AG08395 (cell line): Measurements from ENCODE around the gene OR4K5.
"Not testable (repeated sequence)": the region's sequence is repeated elsewhere in the genome, so short reads cannot be mapped to it uniquely, and the experiment has no call there.

Experiments
- DNase-seq: peaks from one replicate; pipeline ENCODE4 v3.0.0; 2012; ENCODE audit warnings: mixed read lengths, low spot score

The OR4K5 gene

GRCh38 chr14:19920021-19920657 is at the start of gene OR4K5:
OR4K5 (plus strand) TSS chr14:19920607; CDS start chr14:19920607, 0 bp downstream.
- no peak for DNase-seq

GRCh38 chr14:19873178-19873577 is 47.2 kb upstream of the OR4K5 start:
- DNase-seq = no peak

- no peak for DNase-seq
These were observed 45.6 kb upstream of the OR4K5 start, which contains the start of gene OR4K2 for GRCh38 chr14:19874842-19875241. OR4K2 (plus strand) TSS chr14:19875142; CDS start chr14:19876268, 1,126 bp downstream.

GRCh38 chr14:19878029-19878642 is 42.3 kb upstream of the OR4K5 start:
- no peak for DNase-seq

GRCh38 chr14:19895282-19895681 is 25.1 kb upstream of the OR4K5 start:
- no peak for DNase-seq

GRCh38 chr14:19900999-19901398 is 19.4 kb upstream of the OR4K5 start:
- DNase-seq = no peak

- DNase-seq = no peak
These were observed 18.0 kb upstream of the OR4K5 start for GRCh38 chr14:19902409-19902808.

- DNase-seq = no peak
These were observed 13.7 kb upstream of the OR4K5 start for GRCh38 chr14:19906665-19907064.

GRCh38 chr14:19911114-19911513 is 9.3 kb upstream of the OR4K5 start:
- DNase-seq = no peak

- DNase-seq = no peak
These were observed 3.2 kb upstream of the OR4K5 start for GRCh38 chr14:19917243-19917642.

- DNase-seq = no peak
These were observed 2.4 kb upstream of the OR4K5 start for GRCh38 chr14:19917955-19918518.

- no peak for DNase-seq
These were observed 1.7 kb upstream of the OR4K5 start for GRCh38 chr14:19918553-19919264.

- no peak for DNase-seq
These were observed 10.2 kb downstream of the OR4K5 start, which contains the start of gene OR4K1 for GRCh38 chr14:19930617-19931016. OR4K1 (plus strand) TSS chr14:19930917; CDS start chr14:19935667, 4,750 bp downstream.

GRCh38 chr14:19941668-19942067 is 21.3 kb downstream of the OR4K5 start:
- no peak for DNase-seq

- no peak for DNase-seq
These were observed 27.1 kb downstream of the OR4K5 start for GRCh38 chr14:19947413-19948090.

- no peak for DNase-seq
These were observed 28.8 kb downstream of the OR4K5 start for GRCh38 chr14:19949218-19949617.

GRCh38 chr14:19969735-19970134 is 49.3 kb downstream of the OR4K5 start:
- DNase-seq = not testable (repeated sequence)
